DMS79 treated with DMSO at 0.1 percent for 48 hours (cell line): Measurements from ENCODE around the gene TTLL7.

Experiments used
- DNase-seq: peaks from one replicate; lab custom pipeline; 2025; lab: John Stamatoyannopoulos, UW

Gene TTLL7

DNA sequence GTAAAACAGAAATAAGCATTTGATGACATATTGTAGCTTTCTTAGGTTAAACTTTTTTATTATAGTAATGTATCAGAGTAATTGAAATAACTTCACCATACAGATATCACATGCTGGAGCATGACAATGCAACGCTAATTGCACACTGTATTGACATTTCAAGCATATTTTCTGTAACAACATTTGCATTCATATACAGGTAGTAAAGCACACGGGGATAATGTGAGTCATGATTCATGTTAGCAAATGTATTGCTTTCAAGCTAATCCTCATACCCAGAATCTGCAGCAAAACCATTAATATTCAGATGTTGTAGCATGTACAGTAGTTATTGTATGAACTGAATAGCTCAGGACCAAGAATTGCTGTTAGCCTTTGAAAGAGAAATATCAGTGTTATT, 133.9 kb downstream of the TTLL7 start:
- DNase-seq: no peak

DNA sequence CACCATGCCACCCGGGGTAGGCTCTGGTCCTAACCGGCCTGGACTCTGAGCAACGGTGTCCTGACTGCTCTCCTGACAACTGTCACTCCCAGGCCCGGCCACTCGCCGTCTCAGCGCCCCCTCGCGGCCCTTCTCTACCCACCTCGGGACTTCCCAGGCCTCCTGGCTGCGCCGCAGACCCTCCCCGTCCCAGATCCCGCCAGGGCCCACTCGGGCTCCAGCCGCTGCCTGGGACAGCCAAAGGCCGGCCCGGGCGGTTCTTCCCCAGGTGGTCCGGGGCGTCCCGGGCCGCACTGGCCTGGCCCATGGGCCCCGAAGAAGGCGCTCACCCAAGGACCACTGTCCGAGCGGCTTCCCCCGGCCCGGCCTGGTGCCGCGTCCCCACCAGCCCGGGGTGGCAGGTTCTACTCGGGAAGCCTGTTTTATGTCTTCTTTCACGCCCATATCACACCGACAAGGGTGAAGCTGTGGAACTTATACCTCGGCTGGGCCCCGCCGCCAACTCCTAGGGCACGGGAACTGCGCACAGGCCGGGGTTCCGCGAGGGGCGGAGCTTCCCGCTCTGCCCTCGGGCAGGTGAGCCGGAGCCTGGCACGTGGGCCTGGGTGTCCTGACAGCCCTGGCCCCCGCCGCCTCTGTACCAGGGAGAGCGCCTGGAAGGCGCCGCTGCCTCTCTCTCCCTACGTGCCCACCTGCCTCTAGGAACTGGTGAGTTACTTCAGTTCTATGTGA, 138.3 kb downstream of the TTLL7 start:
- DNase-seq: no peak

DNA sequence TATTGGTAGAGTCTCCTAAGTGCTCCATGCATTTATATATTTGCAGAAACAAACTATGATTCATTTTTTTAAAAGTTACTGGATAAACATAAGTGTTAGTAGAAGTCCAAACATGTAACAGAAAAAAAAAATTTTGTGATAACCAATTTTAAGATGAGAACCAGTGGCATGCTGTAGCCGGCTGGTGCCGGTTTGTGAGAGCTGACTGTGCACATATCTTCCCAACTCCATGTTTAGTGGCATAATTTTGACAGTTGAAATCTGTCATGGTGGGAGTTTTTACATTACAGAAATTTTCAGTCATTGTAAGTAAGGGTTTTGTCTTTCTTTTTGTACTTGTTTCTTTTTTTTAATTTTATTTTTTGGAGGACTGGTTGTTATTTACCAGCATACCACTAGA, 141.2 kb downstream of the TTLL7 start:
- no peak for DNase-seq

GRCh38 chr1:83857103-83857502, 141.8 kb downstream of the TTLL7 start:
- DNase-seq: peak; percentile 28

DNA sequence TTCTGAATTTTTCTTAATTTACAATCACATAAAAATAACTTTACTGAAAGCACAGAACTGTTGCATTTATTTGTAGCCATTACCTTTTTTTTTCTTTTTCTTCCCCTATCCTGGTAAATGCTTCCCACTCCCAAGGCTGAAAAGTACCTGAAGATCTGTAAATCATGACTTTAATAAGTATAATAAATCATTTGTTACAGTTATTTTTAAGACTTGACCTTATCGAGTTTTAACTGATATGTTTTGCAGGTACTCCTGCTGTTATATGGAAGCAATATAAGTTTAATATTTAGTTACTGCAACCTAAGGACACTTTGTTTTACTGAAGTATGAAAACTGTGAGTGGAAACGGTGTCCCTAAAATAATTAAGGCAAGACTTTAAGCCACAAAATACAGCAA, 142.6 kb downstream of the TTLL7 start:
- no peak for DNase-seq

- DNase-seq: no peak
Measured at GRCh38 chr1:83854456-83854855, 144.5 kb downstream of the TTLL7 start.

DNA sequence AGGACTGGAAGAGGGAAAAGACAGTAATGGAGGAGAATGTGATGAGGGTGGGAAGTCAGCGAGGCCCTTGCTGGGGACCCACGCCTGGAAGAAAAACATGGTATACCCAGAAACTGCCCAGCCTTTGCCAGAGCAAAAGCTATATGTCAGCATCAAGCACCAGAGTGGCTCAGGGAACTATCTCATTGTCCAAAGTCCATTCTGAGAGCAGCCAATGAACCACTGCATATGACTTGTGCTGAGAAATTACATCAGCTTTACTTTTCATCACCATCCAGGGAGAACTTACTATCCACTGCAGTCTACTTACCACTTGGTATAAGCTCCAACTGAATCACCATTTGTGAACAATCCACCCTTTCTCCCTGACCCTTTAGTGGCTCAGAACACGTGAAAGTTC, 148.1 kb downstream of the TTLL7 start:
- no peak for DNase-seq

GRCh38 chr1:83849191-83850061, 149.5 kb downstream of the TTLL7 start:
- DNase-seq: no peak

GRCh38 chr1:83846138-83846537, 152.8 kb downstream of the TTLL7 start:
- DNase-seq: no peak

DNA sequence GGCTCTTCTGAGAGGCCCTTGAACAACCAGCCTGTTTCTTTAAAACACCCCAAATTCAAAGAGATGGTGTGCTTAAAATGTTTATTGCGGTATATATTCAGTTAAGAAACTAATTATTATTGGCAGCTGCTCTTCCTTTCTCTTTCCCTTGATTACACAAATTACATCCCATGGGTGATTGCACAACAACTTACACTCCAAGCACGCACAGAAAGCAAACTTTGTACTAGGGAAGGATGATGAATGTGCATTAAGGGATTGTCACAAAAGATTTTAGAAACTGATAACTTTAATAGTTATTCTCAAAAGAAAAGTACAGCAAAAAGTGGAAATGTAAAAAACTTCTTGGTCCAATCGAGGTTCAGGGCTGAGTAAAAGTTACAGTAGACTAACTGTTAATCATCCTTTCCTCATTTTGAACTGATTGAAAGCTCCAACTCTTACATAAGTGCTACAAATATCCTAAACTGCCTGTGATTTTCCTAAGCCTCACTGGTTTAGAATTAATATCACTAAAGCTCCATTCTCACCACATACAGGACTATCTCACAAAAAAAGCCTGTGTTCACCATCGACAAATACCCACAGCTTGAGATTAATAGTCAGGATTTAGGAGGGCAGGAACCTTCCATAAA, 153.4 kb downstream of the TTLL7 start:
- DNase-seq: no peak

GRCh38 chr1:83844546-83844945, 154.4 kb downstream of the TTLL7 start:
- DNase-seq: no peak

DNA sequence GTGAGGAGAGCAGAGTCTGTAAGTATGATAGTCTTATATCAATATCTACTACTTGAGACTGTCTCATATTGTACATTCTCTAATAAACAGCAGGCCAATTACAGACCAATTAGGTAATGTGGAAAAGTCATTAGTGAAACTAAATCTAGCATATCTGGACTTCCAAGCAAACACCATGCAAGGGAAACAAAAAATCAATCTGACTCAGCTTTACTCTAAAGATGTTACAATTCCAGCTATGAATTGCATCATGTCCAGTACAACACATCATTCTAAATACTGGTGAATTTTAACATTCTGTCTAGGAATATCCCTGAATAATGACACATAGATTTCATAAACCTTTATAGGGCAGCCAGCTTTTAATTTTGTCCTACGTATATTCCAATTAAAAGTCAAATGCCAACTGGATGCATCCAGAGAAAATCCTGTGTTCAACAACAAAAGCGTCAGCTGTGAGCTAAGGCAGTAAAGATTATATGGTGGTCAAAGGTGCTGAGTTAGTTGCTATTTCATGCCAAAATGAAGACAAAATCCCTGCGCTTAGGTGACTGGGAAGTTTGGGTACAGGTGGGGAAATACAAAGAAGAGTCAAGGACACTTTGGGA, 159.3 kb downstream of the TTLL7 start:
- DNase-seq: no peak

DNA sequence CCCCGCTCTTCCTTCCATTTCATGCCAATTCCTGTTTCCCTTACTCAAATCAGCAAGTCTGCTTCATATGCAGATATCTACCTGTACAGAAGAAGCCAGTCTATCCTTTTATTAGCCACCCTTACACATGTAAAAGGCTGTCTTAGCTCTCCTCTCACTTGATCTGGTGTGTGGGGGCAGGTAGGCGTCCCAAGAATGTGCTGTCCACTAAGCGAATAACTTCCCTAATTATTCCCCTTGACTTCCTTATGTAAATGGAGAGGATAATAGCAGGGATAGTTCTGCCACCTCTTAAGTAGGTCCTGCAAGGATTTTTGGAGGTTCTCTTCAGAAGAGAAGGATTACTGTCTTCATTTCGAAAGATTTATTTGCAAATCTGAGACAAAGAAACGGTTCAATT, 160.4 kb downstream of the TTLL7 start:
- no peak for DNase-seq

DNA sequence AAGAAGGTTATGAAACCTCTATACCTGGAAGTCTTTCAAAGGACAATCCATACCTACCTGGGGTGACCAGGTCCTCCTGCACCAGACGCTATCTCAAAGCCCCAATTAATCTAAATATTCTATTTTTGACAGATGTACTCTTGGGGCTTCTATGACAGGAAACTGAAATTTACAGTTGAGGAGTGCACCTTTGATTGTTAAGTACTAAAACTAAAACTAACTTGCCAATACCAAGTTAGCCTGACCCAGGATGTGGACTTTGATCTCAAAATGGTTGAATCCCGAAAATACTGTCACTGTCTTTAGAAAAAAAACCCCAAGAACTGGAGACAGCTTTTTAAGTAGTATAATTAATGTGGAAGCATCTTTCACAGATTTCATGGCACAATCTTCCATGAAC, 162.4 kb downstream of the TTLL7 start:
- no peak for DNase-seq

DNA sequence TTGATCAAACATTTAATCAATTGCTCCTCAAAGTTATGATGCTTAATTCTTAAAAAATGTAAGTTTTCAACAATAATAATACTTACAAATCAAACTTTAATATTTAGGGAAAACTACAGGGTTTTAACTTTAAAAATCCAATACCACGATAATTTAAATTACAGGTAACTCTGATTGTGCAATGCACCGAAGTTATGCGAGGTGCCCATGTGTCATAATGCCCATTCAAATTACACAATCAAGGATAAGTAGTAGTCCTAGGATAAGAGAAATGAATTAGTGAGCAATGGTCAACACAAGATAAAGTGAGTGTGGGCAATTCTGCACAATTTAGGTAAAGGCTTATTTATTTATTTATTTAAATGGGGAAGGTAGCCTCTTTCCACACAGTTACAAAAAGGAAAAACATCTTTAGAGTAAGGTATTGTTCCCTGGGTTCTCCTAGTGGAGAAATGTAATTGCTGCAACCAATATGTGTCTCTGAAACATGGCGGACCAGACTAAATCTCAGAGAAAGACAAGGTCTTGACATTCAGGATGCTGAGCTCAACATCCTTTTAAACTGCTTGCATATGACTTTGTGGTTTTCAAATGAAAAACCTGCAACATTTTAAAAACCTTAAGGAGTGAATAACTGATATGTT, 164.2 kb downstream of the TTLL7 start:
- DNase-seq: no peak

- no peak for DNase-seq
Measured at GRCh38 chr1:83832194-83832593, 166.7 kb downstream of the TTLL7 start.

DNA sequence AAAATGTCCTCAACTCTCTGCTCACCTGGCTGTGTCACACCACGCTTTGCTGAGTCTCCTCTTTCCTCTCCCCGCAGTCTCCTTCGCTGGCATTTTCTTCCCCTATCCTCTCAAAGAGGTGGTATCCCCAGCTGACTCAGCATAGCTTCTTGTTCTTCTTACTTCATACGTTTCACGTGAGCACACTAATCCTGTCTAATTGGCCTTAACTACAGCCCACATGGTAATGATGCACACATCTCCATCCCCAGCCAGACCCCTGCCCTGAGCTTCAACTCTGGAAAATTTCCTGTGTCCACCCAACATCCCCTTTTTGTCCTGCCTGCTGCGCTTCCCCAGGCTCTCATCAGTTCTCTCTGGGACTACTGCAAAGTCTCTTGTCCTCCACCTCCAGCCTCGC, 169.8 kb downstream of the TTLL7 start:
- DNase-seq: no peak

DNA sequence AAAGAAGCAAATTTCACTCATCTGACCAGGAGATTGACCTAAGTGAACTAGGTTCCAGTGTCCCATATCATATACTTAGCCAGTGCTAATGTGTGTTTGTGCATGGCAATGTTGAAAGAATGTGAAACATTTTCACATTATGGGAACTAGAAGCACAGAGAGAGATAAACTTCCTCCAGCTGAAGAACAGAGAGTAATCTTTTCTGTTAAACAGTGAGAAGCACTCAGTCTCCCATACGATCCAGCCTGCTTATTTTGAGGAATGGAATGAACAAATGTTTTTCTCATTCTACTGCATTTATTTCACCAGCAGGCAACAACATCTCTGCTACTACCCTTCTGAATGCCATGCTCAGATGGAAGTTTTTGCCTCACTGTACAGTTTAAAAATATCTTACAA, 170.5 kb downstream of the TTLL7 start:
- DNase-seq: no peak

DNA sequence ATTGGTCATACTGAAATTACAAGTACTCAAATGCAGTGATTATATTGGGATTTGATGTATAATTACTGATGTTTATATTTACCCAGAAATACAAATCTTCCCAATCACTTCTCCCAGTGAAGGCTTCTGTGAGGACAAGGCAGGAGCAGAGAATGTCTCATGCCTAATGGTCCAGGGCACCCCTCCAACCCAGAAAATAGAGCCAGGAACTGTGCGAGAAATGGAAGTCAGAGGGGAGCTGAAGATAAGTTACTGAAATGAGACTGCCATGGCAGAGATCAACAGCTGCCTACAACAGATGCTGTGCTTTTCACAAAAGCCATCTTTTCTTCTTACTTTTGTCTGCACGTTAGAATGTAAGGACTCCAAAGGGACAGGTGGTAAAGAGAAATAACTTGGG, 171.2 kb downstream of the TTLL7 start:
- DNase-seq: no peak

- no peak for DNase-seq
Measured at GRCh38 chr1:83822208-83822607, 176.7 kb downstream of the TTLL7 start.

DNA sequence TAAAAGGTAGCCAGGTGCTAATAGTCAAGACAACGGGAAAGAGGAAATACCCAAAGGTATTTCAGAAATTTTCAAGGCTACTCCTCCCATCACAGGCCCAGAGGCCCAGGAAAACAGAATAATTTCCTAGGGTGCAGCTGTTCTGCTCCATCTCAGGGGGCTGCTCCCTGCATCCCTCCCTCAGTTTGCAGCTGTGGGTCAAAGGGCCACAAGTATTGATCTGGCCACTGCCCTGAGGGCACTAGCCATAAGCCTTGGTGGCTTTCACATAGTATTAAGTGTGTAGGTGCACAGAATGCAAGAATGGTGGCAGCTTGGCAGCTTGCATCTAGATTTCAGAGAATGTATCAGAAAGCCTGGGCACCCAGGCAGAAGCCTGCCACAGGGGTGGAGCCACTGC, 179.5 kb downstream of the TTLL7 start:
- DNase-seq: no peak

GRCh38 chr1:83818916-83819315, 180.0 kb downstream of the TTLL7 start:
- DNase-seq: no peak
